AG20443 (cell line): ENCODE results near the gene PCDHGA12.

Experiments used
- DNase-seq: peaks from one replicate; pipeline ENCODE4 v3.0.0; 2012; ENCODE audit warnings: low spot score, mixed read lengths

Gene PCDHGA12

GRCh38 chr5:141439411-141440141 is 9.3 kb downstream of the PCDHGA12 start:
- DNase-seq = no peak

DNA sequence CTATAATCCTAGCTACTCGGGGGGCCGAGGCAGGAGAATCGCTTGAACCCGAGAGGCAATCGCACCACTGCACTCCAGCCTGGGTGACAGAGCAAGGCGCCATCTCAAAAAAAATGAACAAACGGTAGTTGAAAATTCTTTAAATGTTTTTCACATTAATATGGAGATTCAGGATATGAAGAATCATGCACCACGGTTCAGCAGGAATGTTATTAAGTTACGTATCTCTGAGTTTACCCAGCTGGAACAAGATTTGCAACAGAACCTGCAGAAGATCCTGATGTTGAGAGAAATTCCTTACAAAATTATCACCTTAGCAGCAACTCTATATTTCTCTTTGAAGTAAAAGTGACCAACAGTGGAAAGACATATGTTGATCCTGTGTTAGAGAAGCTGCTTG is 10.0 kb downstream of the PCDHGA12 start:
- DNase-seq = no peak

DNA sequence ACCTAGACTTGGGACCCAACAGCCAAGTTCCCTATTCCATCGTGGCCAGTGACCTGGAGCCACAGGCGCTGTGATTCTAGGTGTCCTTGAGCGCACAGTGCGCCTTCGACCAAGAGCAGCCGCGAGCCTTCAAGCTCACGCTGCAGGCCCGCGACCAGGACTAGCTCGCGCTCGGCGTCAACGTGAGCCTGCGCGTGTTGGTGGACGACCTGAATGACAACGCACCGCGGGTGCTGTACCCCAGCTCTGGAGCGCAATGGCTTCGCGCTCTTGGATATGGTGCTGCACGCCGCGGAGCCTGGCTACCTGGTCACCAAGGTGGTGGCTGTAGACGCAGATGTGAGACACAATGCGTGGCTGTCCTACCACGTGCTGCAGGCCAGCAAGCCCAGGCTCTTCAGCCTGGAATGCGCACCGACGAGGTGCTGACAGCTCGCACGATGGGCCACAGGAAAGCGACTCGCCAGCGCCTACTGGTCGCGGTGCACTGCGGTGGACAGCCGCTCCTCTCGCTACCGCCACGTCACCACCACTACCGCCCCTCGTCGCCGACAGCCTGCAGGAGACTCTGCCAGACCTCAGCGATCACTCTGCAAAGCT is 11.4 kb downstream of the PCDHGA12 start:
- DNase-seq = no peak

DNA sequence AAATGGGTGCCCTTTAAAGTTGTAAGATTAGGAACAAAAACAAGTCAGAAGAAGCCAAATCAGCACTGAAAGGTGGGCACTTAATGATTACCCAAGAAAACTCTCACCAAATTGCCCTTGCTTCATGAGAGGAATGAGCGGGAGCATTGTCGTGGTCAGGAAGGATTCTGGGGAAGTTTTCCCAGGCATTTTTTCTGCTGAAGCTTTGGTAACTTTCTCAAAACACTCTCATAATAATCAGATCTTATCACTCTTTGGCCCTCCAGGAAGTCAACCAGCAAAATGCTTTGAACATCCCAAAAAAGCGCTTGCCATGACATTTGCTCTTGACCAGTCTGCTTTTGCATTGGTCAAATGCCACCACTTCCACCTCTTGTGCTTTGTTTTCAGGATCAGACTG is 35.0 kb downstream of the PCDHGA12 start:
- DNase-seq = no peak

- DNase-seq = peak; percentile 97
Observed at GRCh38 chr5:141475625-141476131, 45.4 kb downstream of the PCDHGA12 start, which contains the start of gene PCDHGC3. Gene PCDHGC3 (plus strand): TSS chr5:141475966. CDS start chr5:141476117, 151 bp downstream.

- DNase-seq = peak; percentile 77
Observed at GRCh38 chr5:141476132-141476911, 46.0 kb downstream of the PCDHGA12 start.

DNA sequence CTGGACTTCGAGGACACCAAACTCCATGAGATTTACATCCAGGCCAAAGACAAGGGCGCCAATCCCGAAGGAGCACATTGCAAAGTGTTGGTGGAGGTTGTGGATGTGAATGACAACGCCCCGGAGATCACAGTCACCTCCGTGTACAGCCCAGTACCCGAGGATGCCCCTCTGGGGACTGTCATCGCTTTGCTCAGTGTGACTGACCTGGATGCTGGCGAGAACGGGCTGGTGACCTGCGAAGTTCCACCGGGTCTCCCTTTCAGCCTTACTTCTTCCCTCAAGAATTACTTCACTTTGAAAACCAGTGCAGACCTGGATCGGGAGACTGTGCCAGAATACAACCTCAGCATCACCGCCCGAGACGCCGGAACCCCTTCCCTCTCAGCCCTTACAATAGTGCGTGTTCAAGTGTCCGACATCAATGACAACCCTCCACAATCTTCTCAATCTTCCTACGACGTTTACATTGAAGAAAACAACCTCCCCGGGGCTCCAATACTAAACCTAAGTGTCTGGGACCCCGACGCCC is 46.8 kb downstream of the PCDHGA12 start:
- no peak for DNase-seq

GRCh38 chr5:141477815-141478214 is 47.5 kb downstream of the PCDHGA12 start:
- DNase-seq = no peak

DNA sequence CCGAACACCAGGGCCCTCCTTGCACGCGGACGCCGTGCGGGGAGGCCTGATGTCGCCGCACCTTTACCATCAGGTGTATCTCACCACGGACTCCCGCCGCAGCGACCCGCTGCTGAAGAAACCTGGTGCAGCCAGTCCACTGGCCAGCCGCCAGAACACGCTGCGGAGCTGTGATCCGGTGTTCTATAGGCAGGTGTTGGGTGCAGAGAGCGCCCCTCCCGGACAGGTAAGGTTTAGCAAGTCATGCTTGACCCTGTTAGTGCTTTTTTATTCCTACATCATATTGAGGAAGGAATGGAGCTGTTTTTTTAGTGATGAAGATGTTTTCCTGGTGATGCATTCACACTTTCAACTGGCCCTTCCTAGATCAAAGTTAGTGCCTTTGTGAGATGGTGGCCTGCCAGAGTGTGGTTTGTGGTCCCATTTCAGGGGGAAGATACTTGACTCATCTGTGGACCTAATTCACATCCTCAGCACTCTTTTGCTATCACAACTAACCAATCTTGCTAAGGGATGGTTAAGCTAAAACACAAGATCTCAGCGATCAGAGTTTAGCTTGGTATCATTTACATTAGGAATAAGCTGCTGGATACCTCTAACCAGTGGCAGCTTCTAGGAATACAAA is 48.1 kb downstream of the PCDHGA12 start:
- DNase-seq = no peak

GRCh38 chr5:141479776-141480175 is 49.5 kb downstream of the PCDHGA12 start:
- DNase-seq = no peak
